Choroid plexus epithelial cell (primary cell): ENCODE measurements around the gene MYH14.

Experiments used
- DNase-seq: peaks from one replicate; pipeline ENCODE4 v3.0.0-alpha.2; 2010; ENCODE audit warnings: low read depth
- H3K4me3 ChIP-seq: 2 replicates; pipeline ENCODE4 v1.5.1; 2011; ENCODE audit warnings: low read depth, mild to moderate bottlenecking, control low read depth, low read length, moderate library complexity
- CTCF ChIP-seq: conservative IDR thresholded peaks from 2 replicates; pipeline ENCODE4 v1.5.1; 2011; ENCODE audit warnings: low read depth, mild to moderate bottlenecking, control low read depth, inconsistent platforms, low read length, moderate library complexity

Gene MYH14

GRCh38 chr19:50317115-50317514 is 113.7 kb downstream of the MYH14 start:
- no peak for DNase-seq
- no peak overlapping the region for H3K4me3 ChIP-seq
- TF ChIP-seq CTCF, result no peak

DNA sequence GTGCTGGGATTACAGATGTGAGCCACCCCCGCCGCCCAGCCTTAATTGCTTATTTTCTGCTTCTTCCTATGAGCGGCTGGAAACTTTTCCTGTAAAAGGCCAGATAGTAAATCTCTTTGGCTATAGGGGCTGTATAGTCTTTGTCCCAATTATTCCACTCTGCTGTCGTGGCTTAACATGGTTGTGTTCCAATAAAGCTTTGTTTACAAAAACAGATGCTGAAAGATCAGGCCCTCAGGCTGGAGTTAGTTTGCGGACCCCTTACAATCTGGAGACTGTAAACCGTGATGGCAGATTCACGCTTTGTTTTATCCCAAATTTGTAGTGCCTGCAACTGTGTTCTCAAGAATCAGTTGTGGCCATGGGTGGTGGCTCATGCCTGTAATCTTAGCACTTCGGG is 115.0 kb downstream of the MYH14 start:
- H3K4me3 ChIP-seq, result no peak overlapping the region
- DNase-seq, result no peak
- no peak for TF ChIP-seq CTCF

GRCh38 chr19:50319156-50319555 is 115.7 kb downstream of the MYH14 start:
- no peak for TF ChIP-seq CTCF
- DNase-seq, result no peak
- H3K4me3 ChIP-seq, result no peak overlapping the region

DNA sequence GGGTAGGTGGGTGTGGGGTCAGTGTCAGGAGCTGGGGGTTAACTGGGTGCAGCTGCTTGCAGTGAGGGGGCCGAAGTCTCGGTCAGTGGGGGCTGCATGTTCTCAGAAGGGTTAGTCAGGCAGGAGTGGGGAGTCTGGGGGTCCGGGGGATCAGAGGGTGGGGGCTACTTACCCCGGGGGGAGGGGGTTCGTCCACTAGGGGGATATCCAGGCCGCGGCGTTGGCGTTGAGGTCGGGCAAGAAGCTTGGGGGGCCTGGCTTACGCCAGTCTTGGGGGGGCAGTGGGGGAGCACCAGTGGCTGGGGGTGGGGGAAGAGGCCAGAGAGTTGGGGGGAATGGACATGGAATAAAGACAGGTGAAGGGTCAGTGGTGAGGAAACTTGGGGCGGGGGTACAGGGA is 116.6 kb downstream of the MYH14 start:
- no peak for DNase-seq
- TF ChIP-seq CTCF, result no peak

DNA sequence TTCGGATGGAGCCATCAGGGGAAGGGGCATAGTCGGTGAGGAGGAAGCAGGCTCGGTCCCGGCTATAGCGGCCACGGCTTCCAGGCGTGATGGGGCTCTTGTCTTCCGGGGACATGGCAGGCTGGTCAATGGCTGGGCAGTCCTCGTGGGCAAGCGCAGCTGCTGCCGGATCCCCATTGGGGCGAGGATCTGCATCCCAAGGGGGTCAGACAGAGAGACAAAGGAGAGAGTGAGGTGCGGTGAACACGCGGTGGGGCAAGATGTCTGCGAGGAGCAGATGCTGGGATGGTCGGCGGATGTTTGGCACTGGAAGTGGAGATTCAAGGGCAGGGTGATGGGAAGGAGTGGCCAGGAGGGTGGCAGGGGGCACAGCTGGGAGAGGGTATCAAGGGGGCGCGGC is 117.2 kb downstream of the MYH14 start:
- no peak for DNase-seq
- TF ChIP-seq CTCF, result no peak
- H3K4me3 ChIP-seq, result no peak overlapping the region

More for the DNA sequence above, 116.6 kb downstream of the MYH14 start:
- H3K4me3 ChIP-seq, result no peak overlapping the region

DNA sequence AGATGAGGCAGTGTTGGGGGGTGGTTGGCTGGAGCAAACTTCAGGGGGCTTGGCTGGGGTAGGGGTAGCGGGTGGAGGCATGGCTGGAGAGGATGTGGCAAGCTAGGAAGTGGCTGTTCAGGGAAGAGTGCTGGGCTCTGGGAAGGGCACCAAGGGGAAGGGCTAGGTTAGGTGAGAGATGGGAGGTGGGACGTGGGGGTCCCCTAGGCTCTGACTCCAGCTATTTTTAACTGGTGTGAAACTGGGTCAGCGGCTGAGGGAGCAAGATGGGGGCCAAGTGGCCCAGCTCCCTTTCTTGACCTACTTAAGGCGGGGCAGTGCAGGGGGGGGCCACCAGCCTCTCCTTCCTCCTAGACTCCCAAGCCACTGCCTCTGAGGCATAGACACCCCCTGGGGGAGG is 118.4 kb downstream of the MYH14 start:
- no peak for TF ChIP-seq CTCF
- H3K4me3 ChIP-seq, result no peak overlapping the region
- no peak for DNase-seq

DNA sequence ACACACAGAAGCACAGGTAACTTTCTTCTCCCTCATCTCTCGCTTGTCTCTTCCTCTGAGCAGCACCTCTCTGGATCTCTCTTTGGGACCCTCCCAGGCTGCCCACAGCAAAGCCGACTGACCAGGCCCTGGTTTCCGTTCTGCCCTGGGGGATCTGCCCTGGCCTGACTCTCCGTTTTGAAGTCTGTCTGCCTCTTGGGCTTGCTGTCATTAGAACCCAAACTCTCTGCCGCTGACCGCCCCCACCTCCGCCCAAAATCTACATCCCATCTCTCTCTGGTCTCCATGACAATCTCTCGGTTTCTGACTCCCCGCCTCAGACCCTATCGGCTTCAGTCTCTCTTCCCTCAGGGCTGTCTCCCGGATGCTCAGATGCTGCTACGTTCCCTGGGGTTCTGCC is 118.8 kb downstream of the MYH14 start:
- DNase-seq, result no peak
- no peak overlapping the region for H3K4me3 ChIP-seq
- no peak for TF ChIP-seq CTCF
